Panc1 (cell line): ENCODE measurements around the gene COPB2. TPM values are rescaled to one million over a fixed set of nuclear protein-coding genes. Genes with fewer than 3 reads are reported as not detected.
"Not testable (repeated sequence)": the region's sequence is repeated elsewhere in the genome, so short reads cannot be mapped to it uniquely, and the experiment has no call there.

Experiments used
- ATAC-seq: fragments of 200-7000 bp; cut with Tn5 transposase; 2 replicates; pipeline ENCODE4 v1.9.1; 2020; ENCODE audit warnings: mild to moderate bottlenecking, moderate library complexity
- BruUV-seq: library from RNA; stranded (reverse); fragments of 400-500 nt; replicated peaks from 2 replicates; lab custom pipeline; 2021; lab: Mats Ljungman, UMichigan
- CTCF ChIA-PET: fragments of 300-600 bp; sonication (Branson Sonifier 250); formaldehyde crosslinking; loops from one replicate; lab custom pipeline; 2022; ENCODE audit warnings: antibody characterized with exemption; lab: Charles Lee
- POLR2A ChIA-PET: fragments of 300-600 bp; sonication (Branson Sonifier 250); formaldehyde crosslinking; loops from one replicate; lab custom pipeline; 2022; ENCODE audit warnings: antibody characterized with exemption; lab: Charles Lee
- DNase-seq: peaks from one replicate; pipeline ENCODE4 v3.0.0-alpha.2; 2010; ENCODE audit warnings: low read depth, low spot score
- H3K27ac ChIP-seq: 2 replicates; pipeline ENCODE4 v1.5.1; 2011; ENCODE audit warnings: mild to moderate bottlenecking, low read length, inconsistent platforms
- H3K27me3 ChIP-seq: fragments of 200-500 bp; sonication (Bioruptor generic); 2 replicates; pipeline ENCODE4 v1.6.0; 2014; ENCODE audit warnings: low read length, inconsistent platforms; ENCODE audit not compliant: control insufficient read depth, insufficient read depth
- H3K36me3 ChIP-seq: fragments of 200-500 bp; sonication (Bioruptor generic); 2 replicates; pipeline ENCODE4 v1.5.1; 2014; ENCODE audit warnings: inconsistent platforms, mild to moderate bottlenecking, low read length, moderate library complexity; ENCODE audit not compliant: control insufficient read depth, insufficient read depth
- H3K4me1 ChIP-seq: 2 replicates; pipeline ENCODE4 v1.5.1; 2011; ENCODE audit warnings: inconsistent platforms, mild to moderate bottlenecking, low read length, moderate library complexity; ENCODE audit not compliant: control insufficient read depth, insufficient read depth
- H3K4me3 ChIP-seq, 2 experiments: 2 replicates each; pipeline ENCODE4 v1.5.1; 2011 to 2012; ENCODE audit warnings: low read depth in 2 of 2, low read length in 2 of 2, mild to moderate bottlenecking in 2 of 2, inconsistent platforms in 1 of 2, moderate library complexity in 1 of 2
- H3K9me3 ChIP-seq: fragments of 200-500 bp; sonication (Bioruptor generic); 2 replicates; pipeline ENCODE4 v1.5.1; 2014; ENCODE audit warnings: low read depth, mild to moderate bottlenecking, inconsistent platforms, low read length, moderate library complexity; ENCODE audit not compliant: control insufficient read depth, insufficient read depth
- CTCF ChIP-seq: fragments of 450-650 bp; IDR thresholded peaks from 2 replicates; pipeline ENCODE4 v1.5.1; 2017; ENCODE audit warnings: mild to moderate bottlenecking
- POLR2AphosphoS5 ChIP-seq: IDR thresholded peaks from 2 replicates; pipeline ENCODE4 v1.6.1; 2012; ENCODE audit warnings: mild to moderate bottlenecking, low read depth, low read length, moderate library complexity
- REST ChIP-seq, 2 experiments: IDR thresholded peaks; 2 replicates each; pipeline ENCODE4 v1.6.1; 2011 to 2012; ENCODE audit warnings: low read depth in 2 of 2, control low read depth in 1 of 2, low read length in 1 of 2, mild to moderate bottlenecking in 1 of 2, moderate library complexity in 1 of 2; ENCODE audit not compliant: insufficient read depth in 1 of 2
- SIN3A ChIP-seq: IDR thresholded peaks from 2 replicates; pipeline ENCODE4 v1.6.1; 2012; ENCODE audit warnings: low read depth, mild to moderate bottlenecking, low read length, moderate library complexity, borderline replicate concordance; ENCODE audit not compliant: insufficient read depth
- TCF7L2 ChIP-seq: IDR thresholded peaks from 2 replicates; pipeline ENCODE4 v1.6.1; 2011; ENCODE audit warnings: mild to moderate bottlenecking, low read depth, low read length, inconsistent platforms
- in situ Hi-C: cut with HindIII; loops from 2 replicates; pipeline ENCODE4 v1.10.0; 2016; ENCODE audit warnings: low sequenced_read_pairs, low pct_unique_long_range_greater_than_20kb
- intact Hi-C: fragments of 100-400 bp; cut with micrococcal nuclease; formaldehyde crosslinking; loops from one replicate; pipeline ENCODE4 v1.10.0; 2022; ENCODE audit not compliant: unreplicated experiment
- total RNA-seq: library from RNA; stranded (reverse); gene quantifications from one replicate; pipeline ENCODE4 v1.2.1, GENCODE V29; 2021; ENCODE audit not compliant: unreplicated experiment

COPB2 gene
- total RNA-seq, 1 experiment from 2014 or later: 150 TPM

DNA sequence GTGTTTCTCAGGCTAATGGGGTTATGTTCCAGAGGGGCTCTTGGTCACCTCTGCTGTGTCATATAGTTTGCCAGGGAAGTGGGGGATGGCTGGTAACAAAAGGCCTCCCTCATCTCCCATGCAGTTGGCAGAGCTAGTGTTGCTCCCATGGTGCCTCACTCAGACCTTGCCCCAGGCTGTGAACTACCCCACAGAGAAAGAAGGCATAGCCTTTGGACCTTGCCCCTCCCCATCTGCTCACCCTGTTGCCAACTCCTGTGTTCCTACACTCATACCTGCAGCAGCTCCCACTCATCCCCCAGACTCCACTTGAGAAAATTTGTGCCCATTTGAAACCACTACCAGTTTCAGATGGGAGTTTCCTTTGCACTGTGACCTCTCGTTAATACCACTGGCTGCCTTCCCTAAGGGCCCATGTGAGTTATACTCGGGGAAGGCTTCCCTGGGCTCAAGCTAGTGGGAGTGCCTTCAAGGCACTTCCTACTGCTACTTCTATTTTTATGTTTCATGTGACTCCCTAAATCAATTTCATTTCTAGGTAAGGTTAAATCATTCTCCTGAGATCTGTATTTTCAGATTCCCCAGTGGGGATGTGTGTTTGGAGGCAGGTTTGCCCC lies 25.3 kb upstream of the COPB2 start:
- ChIA-PET POLR2A (no interaction called here), CTCF (no interaction called here)
- no TSS peak for BruUV-seq
- Histone ChIP-seq H3K4me1 (no peaks in the 10 kb centered on the region), H3K27me3 (no peaks in the 10 kb centered on the region), H3K4me3 (no peak overlapping the region), H3K27ac (no peak overlapping the region), H3K36me3 (no peaks in the 10 kb centered on the region), H3K9me3 (peaks cover 2% of the 10 kb centered on the region; the same call in 1 of the 2 replicates)
- DNase-seq (no peak), ATAC-seq (no peak)
- TF ChIP-seq POLR2AphosphoS5: no peak
- no peak for TF ChIP-seq REST (IDR thresholded peaks at IDR 0.05; ENCODE audit: insufficient read depth in 1 of 2, low read depth in 2 of 2, low read length in 1 of 2)
- TF ChIP-seq CTCF: no peak
- no peak for TF ChIP-seq TCF7L2
- TF ChIP-seq SIN3A: no peak
- in situ Hi-C loops (no loop called here), intact Hi-C loops (no loop called here)

DNA sequence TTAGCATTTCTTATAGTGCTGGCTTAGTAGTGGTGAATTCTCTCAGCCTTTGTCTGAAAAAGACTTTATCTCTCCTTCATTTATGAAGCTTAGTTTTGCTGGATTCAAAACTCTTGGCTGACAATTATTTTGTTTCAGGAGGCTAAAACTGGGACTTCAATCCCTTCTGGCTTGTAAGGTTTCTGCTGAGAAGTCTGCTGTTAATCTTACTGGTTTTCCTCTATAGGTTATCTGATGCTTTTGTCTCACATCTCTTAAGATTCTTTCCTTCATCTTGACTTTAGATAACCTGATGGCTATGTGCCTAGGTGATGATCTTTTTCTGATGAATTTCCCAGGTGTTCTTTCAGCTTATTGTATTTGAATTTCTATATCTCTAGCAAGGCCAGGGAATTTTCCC lies 23.4 kb upstream of the COPB2 start:
- H3K4me3 ChIP-seq, H3K27me3 ChIP-seq, BruUV-seq, intact Hi-C loops, ATAC-seq, H3K4me1 ChIP-seq, CTCF ChIA-PET, in situ Hi-C loops, DNase-seq, H3K27ac ChIP-seq, H3K36me3 ChIP-seq, H3K9me3 ChIP-seq, POLR2A ChIA-PET: not testable (repeated sequence)

- in situ Hi-C loops, BruUV-seq, intact Hi-C loops, H3K27me3 ChIP-seq, DNase-seq, H3K4me3 ChIP-seq, CTCF ChIA-PET, ATAC-seq, H3K4me1 ChIP-seq, H3K27ac ChIP-seq, H3K9me3 ChIP-seq, POLR2A ChIA-PET, H3K36me3 ChIP-seq: not testable (repeated sequence)
These were observed 11.7 kb upstream of the COPB2 start for GRCh38 chr3:139401155-139401554.
